ENCODE measurements around the gene EXOC4. TPM values are rescaled to one million over a fixed set of nuclear protein-coding genes. Genes with fewer than 3 reads are reported as not detected.

The EXOC4 gene
- total and polyA plus RNA-seq, 12 donors: 7.5 to 41.7 (median 34.6) TPM

- Histone ChIP-seq H3K36me3 (no peaks in the 10 kb centered on the region), H3K4me3 (no peak overlapping the region), H3K27me3 (no peaks in the 10 kb centered on the region), H3K27ac (no peak overlapping the region), H3K9me3 (no peaks in the 10 kb centered on the region), H3K4me1 (no peaks in the 10 kb centered on the region)
- WGBS, 2 donors: 88 to 90% methylated on average over 6 of the region's 6 CpGs
- DNase-seq: no peak
- TF ChIP-seq CTCF (IDR thresholded peaks at IDR 0.05): no peak
- intact Hi-C loops (cut with DNase I): no loop called here
- no peak for ATAC-seq
Measured at GRCh38 chr7:133801341-133801740, 548.5 kb downstream of the EXOC4 start.

GRCh38 chr7:133804127-133804526, 551.2 kb downstream of the EXOC4 start:
- 76 to 85% methylated on average over 1 of the region's 1 CpG for WGBS, 2 donors
- TF ChIP-seq CTCF (IDR thresholded peaks at IDR 0.05): no peak
- ATAC-seq (no peak), DNase-seq (no peak)
- intact Hi-C loops (cut with DNase I): no loop called here
- H3K36me3 ChIP-seq: no peaks in the 10 kb centered on the region
- no peaks in the 10 kb centered on the region for H3K27me3 ChIP-seq
- H3K4me1 ChIP-seq: no peaks in the 10 kb centered on the region
- H3K27ac ChIP-seq: no peak overlapping the region
- H3K4me3 ChIP-seq: no peak overlapping the region
- H3K9me3 ChIP-seq: no peaks in the 10 kb centered on the region

- TF ChIP-seq CTCF (IDR thresholded peaks at IDR 0.05): no peak
- no peaks in the 10 kb centered on the region for H3K4me1 ChIP-seq
- no peaks in the 10 kb centered on the region for H3K27me3 ChIP-seq
- WGBS, 2 donors: 72 to 76% methylated on average over 2 of the region's 2 CpGs
- DNase-seq (no peak), ATAC-seq (no peak)
- no peaks in the 10 kb centered on the region for H3K9me3 ChIP-seq
- H3K27ac ChIP-seq: no peak overlapping the region
- intact Hi-C loops (cut with DNase I): no loop called here
- no peaks in the 10 kb centered on the region for H3K36me3 ChIP-seq
- no peak overlapping the region for H3K4me3 ChIP-seq
Measured at GRCh38 chr7:133805426-133805825, 552.5 kb downstream of the EXOC4 start.

GRCh38 chr7:133807624-133808492, 555.0 kb downstream of the EXOC4 start:
- 76 to 78% methylated on average over 7 of the region's 7 CpGs for WGBS, 2 donors
- ATAC-seq (no peak), DNase-seq (no peak)
- Histone ChIP-seq H3K27ac (no peak overlapping the region), H3K4me1 (no peaks in the 10 kb centered on the region), H3K36me3 (no peaks in the 10 kb centered on the region), H3K9me3 (no peaks in the 10 kb centered on the region), H3K4me3 (no peak overlapping the region), H3K27me3 (no peaks in the 10 kb centered on the region)
- TF ChIP-seq CTCF (IDR thresholded peaks at IDR 0.05): no peak
- intact Hi-C loops (cut with DNase I): no loop called here

All from heart right ventricle (tissue), 16 donors.